ENCODE results near the gene VSIR.

- no peak for TF ChIP-seq CTCF (IDR thresholded peaks at IDR 0.05)
- no peak for TF ChIP-seq POLR2A (IDR thresholded peaks at IDR 0.05)
These were observed 54.3 kb downstream of the VSIR start for GRCh38 chr10:71719042-71719441.
